ENCODE results near the gene NTRK2. TPM values are rescaled to one million over a fixed set of nuclear protein-coding genes. Genes with fewer than 3 reads are reported as not detected.

NTRK2 gene
- total RNA-seq, 2 experiments from 2014 or later: 0.45 to 0.65 TPM

GRCh38 chr9:84974258-84974657 lies 304.7 kb downstream of the NTRK2 start:
- intact Hi-C loops (cut with micrococcal nuclease): no loop called here
- Mint-ChIP-seq H3K27me3 (peaks cover 2% of the 10 kb centered on the region), H3K4me1 (ENCODE audit: low read depth) (no peaks in the 10 kb centered on the region), H3K27ac (no peak overlapping the region), H3K4me3 (no peak overlapping the region), H3K9me3 (no peaks in the 10 kb centered on the region), H3K36me3 (no peaks in the 10 kb centered on the region)
- no peak for DNase-seq
- ChIA-PET CTCF (no interaction called here), POLR2A (no interaction called here)

GRCh38 chr9:84974855-84975254 lies 305.3 kb downstream of the NTRK2 start:
- POLR2A ChIA-PET: no interaction called here
- intact Hi-C loops (cut with micrococcal nuclease): no loop called here

GRCh38 chr9:84975926-84976325 lies 306.4 kb downstream of the NTRK2 start:
- H3K36me3 Mint-ChIP-seq: no peaks in the 10 kb centered on the region
- CTCF ChIA-PET: no interaction called here
- DNase-seq: no peak
- POLR2A ChIA-PET: no interaction called here
- peaks cover 5% of the 10 kb centered on the region for H3K27me3 Mint-ChIP-seq
- intact Hi-C loops (cut with micrococcal nuclease): no loop called here
- H3K9me3 Mint-ChIP-seq: no peaks in the 10 kb centered on the region
- H3K4me1 Mint-ChIP-seq (ENCODE audit: low read depth): no peaks in the 10 kb centered on the region
- H3K27ac Mint-ChIP-seq: no peak overlapping the region
- no peak overlapping the region for H3K4me3 Mint-ChIP-seq

More at GRCh38 chr9:84974855-84975254, 305.3 kb downstream of the NTRK2 start:
- H3K9me3 Mint-ChIP-seq: no peaks in the 10 kb centered on the region
- DNase-seq: no peak
- H3K27me3 Mint-ChIP-seq: peaks cover 2% of the 10 kb centered on the region
- no peaks in the 10 kb centered on the region for H3K36me3 Mint-ChIP-seq
- H3K4me3 Mint-ChIP-seq: no peak overlapping the region
- CTCF ChIA-PET: no interaction called here
- no peak overlapping the region for H3K27ac Mint-ChIP-seq
- no peaks in the 10 kb centered on the region for H3K4me1 Mint-ChIP-seq (ENCODE audit: low read depth)

GRCh38 chr9:84978661-84979060 lies 309.1 kb downstream of the NTRK2 start:
- intact Hi-C loops (cut with micrococcal nuclease): no loop called here
- POLR2A ChIA-PET: no interaction called here
- CTCF ChIA-PET: no interaction called here
- no peak for DNase-seq
- Mint-ChIP-seq H3K4me3 (no peak overlapping the region), H3K9me3 (no peaks in the 10 kb centered on the region), H3K36me3 (no peaks in the 10 kb centered on the region), H3K27me3 (peaks cover 3% of the 10 kb centered on the region), H3K4me1 (ENCODE audit: low read depth) (no peaks in the 10 kb centered on the region), H3K27ac (no peak overlapping the region)

- ChIA-PET POLR2A (no interaction called here), CTCF (no interaction called here)
- Mint-ChIP-seq H3K27me3 (peaks cover 3% of the 10 kb centered on the region), H3K4me1 (ENCODE audit: low read depth) (no peaks in the 10 kb centered on the region), H3K27ac (no peak overlapping the region), H3K4me3 (no peak overlapping the region), H3K9me3 (no peaks in the 10 kb centered on the region), H3K36me3 (no peaks in the 10 kb centered on the region)
- intact Hi-C loops (cut with micrococcal nuclease): no loop called here
- no peak for DNase-seq
Observed at GRCh38 chr9:84983749-84984148, 314.2 kb downstream of the NTRK2 start.

- H3K27me3 Mint-ChIP-seq: no peaks in the 10 kb centered on the region
- ChIA-PET CTCF (no interaction called here), POLR2A (no interaction called here)
- H3K9me3 Mint-ChIP-seq: no peaks in the 10 kb centered on the region
- intact Hi-C loops (cut with micrococcal nuclease): no loop called here
- no peaks in the 10 kb centered on the region for H3K4me1 Mint-ChIP-seq (ENCODE audit: low read depth)
- no peak overlapping the region for H3K27ac Mint-ChIP-seq
- no peak overlapping the region for H3K4me3 Mint-ChIP-seq
- H3K36me3 Mint-ChIP-seq: no peaks in the 10 kb centered on the region
- no peak for DNase-seq
Observed at GRCh38 chr9:84988621-84989020, 319.1 kb downstream of the NTRK2 start.

- intact Hi-C loops (cut with micrococcal nuclease): no loop called here
- H3K27ac Mint-ChIP-seq: no peak overlapping the region
- no peaks in the 10 kb centered on the region for H3K36me3 Mint-ChIP-seq
- ChIA-PET CTCF (no interaction called here), POLR2A (no interaction called here)
- no peaks in the 10 kb centered on the region for H3K4me1 Mint-ChIP-seq (ENCODE audit: low read depth)
- no peaks in the 10 kb centered on the region for H3K9me3 Mint-ChIP-seq
- H3K4me3 Mint-ChIP-seq: no peak overlapping the region
- no peak for DNase-seq
- H3K27me3 Mint-ChIP-seq: no peaks in the 10 kb centered on the region
Observed at GRCh38 chr9:84990416-84990815, 320.9 kb downstream of the NTRK2 start.

GRCh38 chr9:84990850-84991513 lies 321.5 kb downstream of the NTRK2 start:
- Mint-ChIP-seq H3K36me3 (no peaks in the 10 kb centered on the region), H3K27me3 (no peaks in the 10 kb centered on the region), H3K9me3 (no peaks in the 10 kb centered on the region), H3K4me1 (ENCODE audit: low read depth) (no peaks in the 10 kb centered on the region), H3K27ac (no peak overlapping the region), H3K4me3 (no peak overlapping the region)
- intact Hi-C loops (cut with micrococcal nuclease): no loop called here
- DNase-seq: no peak
- CTCF ChIA-PET: no interaction called here
- POLR2A ChIA-PET: no interaction called here

- Mint-ChIP-seq H3K27ac (no peak overlapping the region), H3K27me3 (no peaks in the 10 kb centered on the region), H3K4me1 (ENCODE audit: low read depth) (no peaks in the 10 kb centered on the region), H3K9me3 (no peaks in the 10 kb centered on the region), H3K4me3 (no peak overlapping the region), H3K36me3 (no peaks in the 10 kb centered on the region)
- DNase-seq: no peak
- POLR2A ChIA-PET: no interaction called here
- CTCF ChIA-PET: no interaction called here
- intact Hi-C loops (cut with micrococcal nuclease): no loop called here
Observed at GRCh38 chr9:84991514-84991870, 322.0 kb downstream of the NTRK2 start.

- intact Hi-C loops (cut with micrococcal nuclease): no loop called here
- H3K27me3 Mint-ChIP-seq: no peaks in the 10 kb centered on the region
- H3K4me3 Mint-ChIP-seq: no peak overlapping the region
- CTCF ChIA-PET: no interaction called here
- no peaks in the 10 kb centered on the region for H3K9me3 Mint-ChIP-seq
- DNase-seq: no peak
- no peaks in the 10 kb centered on the region for H3K36me3 Mint-ChIP-seq
- POLR2A ChIA-PET: no interaction called here
- no peak overlapping the region for H3K27ac Mint-ChIP-seq
- no peaks in the 10 kb centered on the region for H3K4me1 Mint-ChIP-seq (ENCODE audit: low read depth)
Observed at GRCh38 chr9:84992381-84992780, 322.9 kb downstream of the NTRK2 start.

- POLR2A ChIA-PET: no interaction called here
- Mint-ChIP-seq H3K36me3 (no peaks in the 10 kb centered on the region), H3K4me3 (no peak overlapping the region)
Observed at GRCh38 chr9:84993105-84993504, 323.6 kb downstream of the NTRK2 start.

GRCh38 chr9:84996029-84996428 lies 326.5 kb downstream of the NTRK2 start:
- Mint-ChIP-seq H3K36me3 (no peaks in the 10 kb centered on the region), H3K4me3 (no peak overlapping the region), H3K9me3 (peaks cover 4% of the 10 kb centered on the region), H3K27me3 (peaks cover 2% of the 10 kb centered on the region), H3K27ac (no peak overlapping the region), H3K4me1 (ENCODE audit: low read depth) (no peaks in the 10 kb centered on the region)
- DNase-seq: no peak
- ChIA-PET CTCF (no interaction called here), POLR2A (no interaction called here)
- intact Hi-C loops (cut with micrococcal nuclease): no loop called here

More at GRCh38 chr9:84993105-84993504, 323.6 kb downstream of the NTRK2 start:
- intact Hi-C loops (cut with micrococcal nuclease): no loop called here
- CTCF ChIA-PET: no interaction called here
- Mint-ChIP-seq H3K27ac (no peak overlapping the region), H3K9me3 (no peaks in the 10 kb centered on the region), H3K27me3 (no peaks in the 10 kb centered on the region), H3K4me1 (ENCODE audit: low read depth) (no peaks in the 10 kb centered on the region)
- DNase-seq: no peak

- ChIA-PET POLR2A (no interaction called here), CTCF (no interaction called here)
- intact Hi-C loops (cut with micrococcal nuclease): no loop called here
- Mint-ChIP-seq H3K27ac (no peak overlapping the region), H3K4me1 (ENCODE audit: low read depth) (no peaks in the 10 kb centered on the region), H3K27me3 (peaks cover 2% of the 10 kb centered on the region), H3K36me3 (no peaks in the 10 kb centered on the region), H3K9me3 (peaks cover 4% of the 10 kb centered on the region), H3K4me3 (no peak overlapping the region)
- no peak for DNase-seq
Observed at GRCh38 chr9:84996716-84997115, 327.2 kb downstream of the NTRK2 start.
